PC-9 (cell line): ENCODE measurements around the gene ORMDL3.

Experiments used
- CTCF ChIP-seq: fragments of 200-600 bp; sonication (generic); conservative IDR thresholded peaks from 2 replicates; pipeline ENCODE4 v1.6.1; 2017; ENCODE audit warnings: mixed run types, antibody characterized with exemption, mild to moderate bottlenecking, moderate library complexity
- EZH2 ChIP-seq: fragments of 200-600 bp; sonication (generic); IDR thresholded peaks from 2 replicates; pipeline ENCODE4 v1.8.0; 2017; ENCODE audit warnings: antibody characterized with exemption, low read depth

GRCh38 chr17:39872751-39873150, 54.6 kb downstream of the ORMDL3 start:
- TF ChIP-seq CTCF: no peak
- no peak for TF ChIP-seq EZH2
